SU-DHL-6 (cell line): ENCODE data around the gene CLEC16A.

ENCODE experiments used
- H2AFZ ChIP-seq: fragments of 200-600 bp; sonication (generic); 2 replicates; pipeline ENCODE4 v1.6.1; 2014; ENCODE audit warnings: low read depth, mild to moderate bottlenecking, moderate library complexity, mixed read lengths, antibody characterized with exemption, low read length; ENCODE audit not compliant: severe bottlenecking
- H3F3A ChIP-seq: fragments of 200-600 bp; shearing (Covaris generic); 2 replicates; pipeline ENCODE4 v1.6.0; 2016; ENCODE audit warnings: antibody characterized with exemption, mild to moderate bottlenecking; ENCODE audit not compliant: insufficient read depth
- H3K27ac ChIP-seq: fragments of 200-600 bp; sonication (generic); 2 replicates; pipeline ENCODE4 v1.5.1; 2016; ENCODE audit warnings: low read depth, mild to moderate bottlenecking, low read length, moderate library complexity, mixed read lengths
- H3K27me3 ChIP-seq: fragments of 200-600 bp; sonication (generic), shearing (Covaris generic); 2 replicates; pipeline ENCODE4 v1.6.0; 2014; ENCODE audit warnings: mild to moderate bottlenecking, low read length
- H3K36me3 ChIP-seq: fragments of 200-600 bp; sonication (generic); 2 replicates; pipeline ENCODE4 v1.6.1; 2014; ENCODE audit warnings: mild to moderate bottlenecking, low read length, mixed read lengths
- H3K4me2 ChIP-seq: fragments of 300-600, 200-600 bp; shearing (Covaris generic), sonication (generic); 2 replicates; pipeline ENCODE4 v1.6.0; 2014; ENCODE audit warnings: low read length, low read depth, mild to moderate bottlenecking; ENCODE audit not compliant: poor library complexity, severe bottlenecking
- H3K4me3 ChIP-seq: fragments of 200-600 bp; sonication (generic); 2 replicates; pipeline ENCODE4 v1.5.1; 2014; ENCODE audit warnings: antibody characterized with exemption, low read length, mild to moderate bottlenecking, mixed read lengths; ENCODE audit not compliant: insufficient read depth, poor library complexity, severe bottlenecking
- H3K79me2 ChIP-seq: fragments of 200-600 bp; sonication (generic); 2 replicates; pipeline ENCODE4 v1.6.1; 2014; ENCODE audit warnings: mild to moderate bottlenecking, low read length, moderate library complexity; ENCODE audit not compliant: insufficient read depth
- H3K9ac ChIP-seq: fragments of 200-600 bp; sonication (generic); 2 replicates; pipeline ENCODE4 v1.7.0; 2014; ENCODE audit warnings: mild to moderate bottlenecking, low read length
- H3K9me2 ChIP-seq: fragments of 200-600 bp; sonication (generic); replicated peaks from 2 replicates; pipeline ENCODE4 v1.6.1; 2014; ENCODE audit warnings: low read length; ENCODE audit not compliant: insufficient read depth
- H3K9me3 ChIP-seq: fragments of 200-600 bp; sonication (generic); 2 replicates; pipeline ENCODE4 v1.6.1; 2014; ENCODE audit warnings: low read length, mixed read lengths; ENCODE audit not compliant: insufficient read depth
- H4K20me1 ChIP-seq: fragments of 200-600 bp; sonication (generic); 2 replicates; pipeline ENCODE4 v1.6.1; 2014; ENCODE audit warnings: low read depth, mild to moderate bottlenecking, antibody characterized with exemption, low read length, moderate library complexity, mixed read lengths
- CTCF ChIP-seq: fragments of 200-600 bp; sonication (generic); IDR thresholded peaks from one replicate; pipeline ENCODE4 v1.5.1; 2017; ENCODE audit warnings: antibody characterized with exemption, mild to moderate bottlenecking, low read length, moderate library complexity; ENCODE audit not compliant: insufficient read depth, poor library complexity, severe bottlenecking
- EZH2phosphoT487 ChIP-seq: fragments of 200-600 bp; sonication (generic), shearing (Covaris generic); conservative IDR thresholded peaks from 2 replicates; pipeline ENCODE4 v1.6.1; 2018; ENCODE audit warnings: mild to moderate bottlenecking, antibody characterized with exemption, low read length, moderate library complexity, mixed read lengths

CLEC16A gene

GRCh38 chr16:11121914-11122692 is 177.7 kb downstream of the CLEC16A start:
- H3K27ac ChIP-seq: no peak overlapping the region
- no peak overlapping the region for H3K4me2 ChIP-seq
- H4K20me1 ChIP-seq: no peaks in the 10 kb centered on the region
- no peaks in the 10 kb centered on the region for H3K36me3 ChIP-seq
- H3K27me3 ChIP-seq: no peaks in the 10 kb centered on the region
- no peak overlapping the region for H2AFZ ChIP-seq
- H3K4me3 ChIP-seq: no peak overlapping the region
- no peaks in the 10 kb centered on the region for H3K79me2 ChIP-seq
- H3F3A ChIP-seq: no peaks in the 10 kb centered on the region
- H3K9me3 ChIP-seq: no peaks in the 10 kb centered on the region
- no peak overlapping the region for H3K9ac ChIP-seq
- TF ChIP-seq EZH2phosphoT487: no peak
- TF ChIP-seq CTCF: no peak
- no peaks in the 10 kb centered on the region for H3K9me2 ChIP-seq

GRCh38 chr16:11123666-11124065 is 179.3 kb downstream of the CLEC16A start:
- H4K20me1 ChIP-seq: no peaks in the 10 kb centered on the region
- no peaks in the 10 kb centered on the region for H3K9me3 ChIP-seq
- TF ChIP-seq EZH2phosphoT487: no peak
- no peak for TF ChIP-seq CTCF
- no peak overlapping the region for H3K4me2 ChIP-seq
- no peaks in the 10 kb centered on the region for H3K79me2 ChIP-seq
- H3K36me3 ChIP-seq: no peaks in the 10 kb centered on the region
- H3K9ac ChIP-seq: no peak overlapping the region
- H3K9me2 ChIP-seq: no peaks in the 10 kb centered on the region
- no peaks in the 10 kb centered on the region for H3K27me3 ChIP-seq
- H3K27ac ChIP-seq: no peak overlapping the region
- H2AFZ ChIP-seq: no peak overlapping the region
- H3K4me3 ChIP-seq: no peak overlapping the region
- H3F3A ChIP-seq: no peaks in the 10 kb centered on the region

GRCh38 chr16:11125936-11126335 is 181.6 kb downstream of the CLEC16A start:
- H3K27ac ChIP-seq: no peak overlapping the region
- no peak for TF ChIP-seq CTCF
- no peak for TF ChIP-seq EZH2phosphoT487

More at GRCh38 chr16:11125936-11126335, 181.6 kb downstream of the CLEC16A start:
- Histone ChIP-seq H2AFZ (no peak overlapping the region), H3K9ac (no peak overlapping the region), H3K4me3 (no peak overlapping the region), H3K9me2 (no peaks in the 10 kb centered on the region), H3K36me3 (no peaks in the 10 kb centered on the region), H3K4me2 (no peak overlapping the region), H3K9me3 (no peaks in the 10 kb centered on the region), H4K20me1 (no peaks in the 10 kb centered on the region), H3F3A (no peaks in the 10 kb centered on the region), H3K79me2 (no peaks in the 10 kb centered on the region), H3K27me3 (no peaks in the 10 kb centered on the region)
